Mesodermal cell (in vitro differentiated cells): Measurements from ENCODE around the gene DLG2.

Experiments
- H3K27ac ChIP-seq: 2 replicates; pipeline ENCODE4 v1.7.0; 2013; ENCODE audit warnings: mild to moderate bottlenecking, low read depth, low read length, moderate library complexity; ENCODE audit not compliant: severe bottlenecking
- H3K36me3 ChIP-seq: 2 replicates; pipeline ENCODE4 v1.7.1; 2013; ENCODE audit warnings: mild to moderate bottlenecking, low read length, moderate library complexity; ENCODE audit not compliant: control insufficient read depth, insufficient read depth
- H3K4me1 ChIP-seq: one replicate; pipeline ENCODE4 v1.7.1; 2013; ENCODE audit warnings: mild to moderate bottlenecking, low read length; ENCODE audit not compliant: insufficient read depth, control insufficient read depth, poor library complexity, severe bottlenecking
- H3K4me3 ChIP-seq: 2 replicates; pipeline ENCODE4 v1.7.0; 2013; ENCODE audit warnings: low read length, control low read depth, mild to moderate bottlenecking; ENCODE audit not compliant: insufficient read depth, poor library complexity, severe bottlenecking; ENCODE audit errors: extremely low read depth
- H3K9me3 ChIP-seq: 2 replicates; pipeline ENCODE4 v1.7.1; 2013; ENCODE audit warnings: mild to moderate bottlenecking, low read length, moderate library complexity; ENCODE audit not compliant: control insufficient read depth
- WGBS, 2 experiments: methylation state at CpG; one replicate each; pipeline ENCODE4 v1.1.5; 2013; ENCODE audit warnings: missing lambda C conversion rate in 2 of 2; ENCODE audit not compliant: insufficient coverage in 2 of 2; 5-methylcytosine and 5-hydroxymethylcytosine counted together

DLG2 gene

DNA sequence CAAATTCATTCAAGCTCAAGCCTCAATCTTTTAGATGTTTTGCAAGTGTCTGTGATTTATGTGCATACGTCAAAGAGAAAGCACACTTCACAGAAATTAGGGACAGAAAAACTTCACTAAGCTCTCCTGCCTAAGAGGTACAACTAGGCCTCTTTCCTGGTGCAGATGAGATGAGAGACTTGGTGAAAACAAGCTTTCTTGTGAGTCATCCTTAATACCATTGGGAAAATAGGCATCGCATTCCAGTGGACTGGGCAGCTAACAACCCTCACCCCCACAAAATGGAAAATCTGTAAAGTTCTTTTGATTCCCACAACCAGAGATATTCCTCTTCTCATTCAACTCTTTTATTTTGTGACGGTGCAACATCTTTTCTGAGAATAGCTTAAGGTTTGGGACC lies 1230.6 kb downstream of the DLG2 start:
- Histone ChIP-seq H3K27ac (no peak overlapping the region), H3K9me3 (no peaks in the 10 kb centered on the region), H3K4me1 (no peaks in the 10 kb centered on the region), H3K4me3 (no peak overlapping the region), H3K36me3 (no peaks in the 10 kb centered on the region)
- no CpG with 5 or more reads among the region's 3 CpGs for WGBS, 2 experiments

DNA sequence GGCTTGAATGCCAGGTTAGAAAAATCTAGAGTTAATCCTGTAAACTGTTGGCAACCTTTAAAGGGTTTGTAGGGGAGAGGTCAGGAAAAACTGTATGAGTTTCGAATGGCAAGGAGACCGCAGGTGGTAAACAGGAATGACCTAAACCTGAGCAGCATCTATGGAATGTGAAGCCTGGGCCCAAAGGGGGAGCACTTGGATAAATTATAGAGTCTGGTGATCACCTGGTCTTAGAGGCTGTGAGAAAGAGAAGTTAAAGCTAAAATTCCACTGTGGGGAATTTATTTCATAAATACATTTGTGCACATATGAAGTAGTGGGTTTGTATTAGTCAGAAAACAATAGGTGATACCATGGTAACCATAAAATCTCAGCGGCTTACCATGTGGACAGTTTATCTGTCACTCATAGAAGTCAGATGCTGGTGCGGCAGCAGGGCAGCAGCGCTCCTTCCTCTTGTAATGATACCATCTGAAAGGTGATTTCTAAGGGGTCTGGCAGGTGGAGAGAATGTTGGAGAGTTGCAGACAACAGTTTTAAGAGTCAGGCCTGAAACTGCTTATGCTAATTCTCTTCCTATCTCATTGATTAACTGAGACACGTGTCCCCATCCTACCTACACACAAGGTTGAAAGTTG lies 1236.6 kb downstream of the DLG2 start:
- WGBS, 2 experiments = 39 to 77% methylated on average over 2 to 5 of the region's 6 CpGs
- no peak overlapping the region for H3K4me3 ChIP-seq
- no peaks in the 10 kb centered on the region for H3K4me1 ChIP-seq
- no peak overlapping the region for H3K27ac ChIP-seq
- no peaks in the 10 kb centered on the region for H3K9me3 ChIP-seq
- H3K36me3 ChIP-seq = no peaks in the 10 kb centered on the region

DNA sequence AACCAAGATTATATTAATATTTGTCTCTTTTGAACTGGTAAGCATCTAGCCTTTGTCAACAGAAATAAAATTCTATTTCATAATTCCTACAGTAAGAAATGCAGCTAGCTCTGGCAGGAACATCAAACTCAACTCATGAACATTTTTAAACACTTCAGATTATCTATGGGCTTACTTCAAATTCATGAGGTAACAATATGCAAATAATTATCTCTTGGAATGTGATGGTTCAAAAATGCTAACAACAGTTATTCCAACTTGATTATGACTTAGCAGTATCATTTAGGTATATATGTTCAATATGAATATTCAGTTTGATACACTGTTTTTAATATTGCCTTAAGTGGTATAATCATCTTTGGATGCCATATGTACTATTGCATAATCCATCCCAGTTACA lies 1237.4 kb downstream of the DLG2 start:
- Histone ChIP-seq H3K4me3 (no peak overlapping the region), H3K9me3 (no peaks in the 10 kb centered on the region), H3K27ac (no peak overlapping the region), H3K36me3 (no peaks in the 10 kb centered on the region), H3K4me1 (no peaks in the 10 kb centered on the region)

DNA sequence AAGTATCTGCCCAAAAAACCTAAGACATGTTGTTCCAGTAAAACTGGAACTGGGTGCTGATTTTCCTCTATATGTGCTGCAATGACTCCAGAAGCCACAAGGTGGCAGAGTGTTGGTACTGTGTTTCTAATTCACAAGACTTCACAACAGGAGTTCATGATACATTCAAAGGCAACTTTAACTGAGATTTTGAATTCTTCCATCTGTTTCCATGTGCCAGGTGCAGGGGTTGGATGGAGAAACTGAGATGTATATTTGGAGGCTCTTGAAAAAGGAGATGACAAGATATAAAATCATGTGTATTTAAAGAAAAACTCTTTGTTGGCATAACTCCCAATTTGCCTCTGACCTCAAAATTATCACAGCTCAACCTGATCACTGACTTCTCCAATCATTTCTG lies 1242.4 kb downstream of the DLG2 start:
- H3K36me3 ChIP-seq = no peaks in the 10 kb centered on the region
- H3K27ac ChIP-seq = no peak overlapping the region
- H3K4me1 ChIP-seq = no peaks in the 10 kb centered on the region
- H3K4me3 ChIP-seq = no peak overlapping the region
- no peaks in the 10 kb centered on the region for H3K9me3 ChIP-seq

DNA sequence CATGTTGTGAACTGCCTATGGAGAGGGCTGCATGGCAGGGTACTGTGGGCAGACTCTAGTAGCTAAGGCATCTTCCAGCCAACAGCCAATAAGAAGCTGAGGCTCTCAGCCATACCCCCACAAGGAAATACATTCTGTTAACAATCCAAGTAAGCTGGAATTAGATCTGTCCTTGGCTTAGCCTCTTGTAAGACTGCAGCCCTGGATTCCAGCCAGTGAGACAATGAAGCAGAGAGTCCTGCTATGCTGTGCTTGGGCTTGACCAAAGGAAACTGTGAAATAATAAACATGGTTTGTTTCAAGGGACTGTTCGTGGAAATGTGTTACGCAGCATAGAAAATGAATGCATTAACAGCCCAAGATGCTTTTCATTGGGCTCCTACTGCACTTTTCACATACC lies 1243.6 kb downstream of the DLG2 start:
- Histone ChIP-seq H3K36me3 (no peaks in the 10 kb centered on the region), H3K9me3 (no peaks in the 10 kb centered on the region), H3K27ac (no peak overlapping the region), H3K4me1 (no peaks in the 10 kb centered on the region), H3K4me3 (no peak overlapping the region)
- WGBS, 2 experiments = 80 to 100% methylated on average over 1 of the region's 2 CpGs

DNA sequence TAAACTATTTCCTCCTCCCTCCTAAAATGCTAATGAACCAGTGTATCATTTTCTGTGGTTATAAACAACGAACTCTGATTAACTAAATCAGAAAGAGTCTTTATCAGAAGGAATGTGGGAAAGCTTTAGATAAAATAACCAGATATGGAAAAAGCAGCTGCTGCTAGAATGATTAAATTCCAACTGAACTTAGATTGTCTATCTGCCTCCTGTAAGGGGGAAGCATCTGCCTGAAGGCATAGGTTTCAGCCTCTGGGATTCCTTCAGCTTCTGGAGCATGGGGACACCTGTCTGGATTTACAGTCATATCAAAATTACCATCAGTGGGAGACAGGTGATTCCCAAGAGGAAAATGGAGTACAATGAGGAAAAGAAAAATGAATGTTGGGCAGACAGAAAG lies 1245.5 kb downstream of the DLG2 start:
- Histone ChIP-seq H3K9me3 (no peaks in the 10 kb centered on the region), H3K36me3 (no peaks in the 10 kb centered on the region), H3K4me3 (no peak overlapping the region), H3K27ac (no peak overlapping the region), H3K4me1 (no peaks in the 10 kb centered on the region)
- WGBS, 2 experiments = no CpG with 5 or more reads among the region's 1 CpG

DNA sequence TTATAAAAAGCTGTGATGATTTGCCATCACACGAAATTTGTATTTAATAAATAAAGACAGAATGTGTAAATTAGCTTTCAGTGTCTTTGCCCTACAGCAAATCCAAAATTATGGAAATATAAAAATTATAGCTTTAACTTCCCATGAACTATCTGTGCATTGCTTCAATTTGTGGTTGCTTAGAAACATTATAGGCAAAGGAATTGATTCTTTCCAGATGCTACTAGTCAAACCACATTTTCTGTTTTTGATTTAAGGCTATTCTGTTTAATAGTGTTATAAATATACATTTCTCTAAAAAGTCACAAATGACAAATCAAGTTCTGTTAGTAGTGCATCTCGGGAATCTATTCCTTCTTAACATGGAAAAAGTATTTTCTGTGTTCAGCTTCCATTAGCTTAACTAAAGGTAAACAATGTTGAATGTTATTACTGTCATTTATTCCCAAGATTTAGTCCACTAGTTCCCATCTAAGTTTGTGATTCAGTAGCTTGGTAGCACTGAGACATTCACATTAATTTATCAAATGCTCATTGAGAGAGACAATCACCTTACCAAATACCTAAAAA lies 1254.7 kb downstream of the DLG2 start:
- H3K36me3 ChIP-seq = no peaks in the 10 kb centered on the region
- no peak overlapping the region for H3K4me3 ChIP-seq
- H3K27ac ChIP-seq = no peak overlapping the region
- no peaks in the 10 kb centered on the region for H3K9me3 ChIP-seq
- no CpG with 5 or more reads among the region's 2 CpGs for WGBS, 2 experiments
- no peaks in the 10 kb centered on the region for H3K4me1 ChIP-seq

DNA sequence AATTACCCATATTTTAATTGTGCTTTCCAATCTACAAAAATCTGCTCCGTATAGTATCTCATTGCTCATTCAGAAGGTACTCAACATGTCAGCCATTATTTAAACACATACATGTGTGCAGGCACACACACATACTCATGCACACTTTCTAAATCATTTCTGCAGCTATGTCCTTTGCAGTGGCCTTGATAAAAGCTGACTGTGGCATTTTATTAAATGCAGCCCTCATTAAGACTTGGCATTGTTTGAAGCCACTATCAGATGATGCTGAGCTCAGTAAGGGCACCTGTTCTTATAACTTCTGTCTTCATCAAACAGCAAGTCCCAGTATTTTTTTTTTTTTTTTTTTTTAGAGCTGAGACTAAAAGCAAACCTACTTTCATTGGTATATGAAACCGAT lies 1269.1 kb downstream of the DLG2 start:
- Histone ChIP-seq H3K36me3 (no peaks in the 10 kb centered on the region), H3K9me3 (no peaks in the 10 kb centered on the region), H3K4me1 (no peaks in the 10 kb centered on the region), H3K4me3 (no peak overlapping the region), H3K27ac (no peak overlapping the region)
- WGBS, 2 experiments = 89 to 100% methylated on average over 1 of the region's 2 CpGs

DNA sequence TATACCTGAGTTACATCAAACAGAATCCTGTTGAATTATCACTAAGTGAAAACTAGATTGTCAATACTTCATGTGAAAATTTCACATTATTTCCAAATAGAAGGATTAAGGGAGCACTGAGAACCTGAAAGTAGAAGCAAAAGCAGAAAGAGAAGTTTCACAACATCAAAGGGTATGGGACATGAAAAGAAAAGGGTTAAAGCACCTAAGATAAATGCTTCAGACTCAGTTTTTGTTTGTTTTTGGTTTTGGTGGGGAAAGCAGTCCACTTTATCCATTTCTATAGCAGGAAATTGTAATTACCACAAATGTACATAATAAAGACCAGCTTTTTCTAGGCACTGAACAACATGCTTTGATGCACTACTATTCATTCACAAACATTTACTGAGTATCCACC lies 1271.2 kb downstream of the DLG2 start:
- no peaks in the 10 kb centered on the region for H3K4me1 ChIP-seq
- no peaks in the 10 kb centered on the region for H3K9me3 ChIP-seq
- no peaks in the 10 kb centered on the region for H3K36me3 ChIP-seq
- H3K4me3 ChIP-seq = no peak overlapping the region
- no peak overlapping the region for H3K27ac ChIP-seq

DNA sequence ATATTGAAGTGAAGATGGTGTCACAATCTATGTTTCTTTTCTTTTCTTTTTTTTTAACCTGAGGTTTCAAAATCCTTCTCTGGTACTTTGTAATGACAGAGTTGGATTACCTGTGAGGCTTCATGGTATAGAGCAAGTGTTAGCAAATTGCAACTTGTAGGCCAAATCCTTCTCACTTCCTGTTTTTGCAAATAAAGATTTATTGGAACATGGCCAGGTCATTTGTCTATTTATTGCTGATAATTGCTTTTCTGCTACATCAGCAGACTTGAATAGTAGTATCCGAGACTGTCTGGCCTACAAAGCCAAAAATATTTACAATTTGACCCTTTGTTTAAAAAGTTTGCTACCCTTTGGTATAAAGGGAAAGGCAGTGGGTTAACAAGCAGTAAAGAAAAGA lies 1281.5 kb downstream of the DLG2 start:
- WGBS, 2 experiments = 100% methylated on average over 1 of the region's 1 CpG; no CpG with 5 or more reads in 1 of the 2 experiments
- no peaks in the 10 kb centered on the region for H3K9me3 ChIP-seq
- no peaks in the 10 kb centered on the region for H3K36me3 ChIP-seq
- no peak overlapping the region for H3K27ac ChIP-seq
- H3K4me1 ChIP-seq = no peaks in the 10 kb centered on the region
- H3K4me3 ChIP-seq = no peak overlapping the region

DNA sequence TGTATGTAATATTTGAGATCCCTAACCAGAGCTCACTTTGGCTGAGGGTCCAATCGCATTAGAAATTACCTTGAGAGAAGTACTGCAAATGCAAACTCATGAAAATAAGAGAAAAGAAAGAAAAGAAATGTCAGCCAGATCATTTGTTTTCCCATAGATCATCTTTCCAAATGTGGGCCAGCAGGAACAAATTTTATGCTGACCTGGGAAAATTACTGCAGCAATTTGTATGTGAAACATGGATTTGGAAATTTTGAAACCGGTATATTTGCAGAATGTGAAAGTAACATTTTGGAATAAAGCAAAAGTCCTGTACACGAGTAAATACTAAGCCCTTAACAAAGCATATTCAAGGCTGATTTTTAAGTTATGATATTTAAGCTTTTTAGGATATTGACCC lies 1282.1 kb downstream of the DLG2 start:
- Histone ChIP-seq H3K4me3 (no peak overlapping the region), H3K9me3 (no peaks in the 10 kb centered on the region), H3K36me3 (no peaks in the 10 kb centered on the region), H3K27ac (no peak overlapping the region), H3K4me1 (no peaks in the 10 kb centered on the region)
- WGBS, 2 experiments = no CpG with 5 or more reads among the region's 3 CpGs
